Spleen (tissue), 7 donors: ENCODE results near the gene BTN1A1.

Experiments used
- POLR2AphosphoS5 ChIP-seq, 3 donors: sonication (generic); formaldehyde crosslinking; IDR thresholded peaks; one replicate each; pipeline ENCODE4 v1.5.1; 2017; ENCODE audit warnings: antibody characterized with exemption in 3 of 3
- TF ChIP-seq, protein P1 (sequence below), 11 experiments: fragments of 200-600 bp in 7 of 11; fragments of 450-650 bp in 4 of 11; sonication (generic) in 4 of 11; IDR thresholded peaks in 8 of 11; conservative IDR thresholded peaks in 3 of 11; 1 replicate in 7 of 11; 2 replicates in 4 of 11; pipeline versions ENCODE4 v1.4.0 to v1.8.0; 2016 to 2021; ENCODE audit warnings: antibody characterized with exemption in 11 of 11, inconsistent platforms in 4 of 11, mild to moderate bottlenecking in 1 of 11
- donor health status: DM: no; HTN: no; CAD: no; lungs with moderate emphysema.
- donor health status: DM: no; HTN: no; CAD: no.
- donor health status: DM: no; HTN: no; CAD: no.

GRCh38 chr6:26468829-26469228 is 31.3 kb upstream of the BTN1A1 start:
- TF ChIP-seq, protein P1, sequence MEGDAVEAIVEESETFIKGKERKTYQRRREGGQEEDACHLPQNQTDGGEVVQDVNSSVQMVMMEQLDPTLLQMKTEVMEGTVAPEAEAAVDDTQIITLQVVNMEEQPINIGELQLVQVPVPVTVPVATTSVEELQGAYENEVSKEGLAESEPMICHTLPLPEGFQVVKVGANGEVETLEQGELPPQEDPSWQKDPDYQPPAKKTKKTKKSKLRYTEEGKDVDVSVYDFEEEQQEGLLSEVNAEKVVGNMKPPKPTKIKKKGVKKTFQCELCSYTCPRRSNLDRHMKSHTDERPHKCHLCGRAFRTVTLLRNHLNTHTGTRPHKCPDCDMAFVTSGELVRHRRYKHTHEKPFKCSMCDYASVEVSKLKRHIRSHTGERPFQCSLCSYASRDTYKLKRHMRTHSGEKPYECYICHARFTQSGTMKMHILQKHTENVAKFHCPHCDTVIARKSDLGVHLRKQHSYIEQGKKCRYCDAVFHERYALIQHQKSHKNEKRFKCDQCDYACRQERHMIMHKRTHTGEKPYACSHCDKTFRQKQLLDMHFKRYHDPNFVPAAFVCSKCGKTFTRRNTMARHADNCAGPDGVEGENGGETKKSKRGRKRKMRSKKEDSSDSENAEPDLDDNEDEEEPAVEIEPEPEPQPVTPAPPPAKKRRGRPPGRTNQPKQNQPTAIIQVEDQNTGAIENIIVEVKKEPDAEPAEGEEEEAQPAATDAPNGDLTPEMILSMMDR (IDR thresholded peaks at IDR 0.05 in 8 of 11, conservative IDR thresholded peaks at IDR 0.05 in 3 of 11) = no peak
- peak in 1 of 3 donors; percentile 39 for TF ChIP-seq POLR2AphosphoS5 (IDR thresholded peaks at IDR 0.05)
